DMS153 (cell line): Measurements from ENCODE around the gene TSC22D2.

Experiments used
- DNase-seq: peaks from one replicate; lab custom pipeline; 2025; lab: John Stamatoyannopoulos, UW

Gene TSC22D2

GRCh38 chr3:150412561-150413231, 4.6 kb downstream of the TSC22D2 start:
- no peak for DNase-seq

- no peak for DNase-seq
Observed at GRCh38 chr3:150414258-150414657, 6.2 kb downstream of the TSC22D2 start.

GRCh38 chr3:150414959-150415358, 6.9 kb downstream of the TSC22D2 start:
- DNase-seq: no peak

- no peak for DNase-seq
Observed at GRCh38 chr3:150419076-150419868, 11.2 kb downstream of the TSC22D2 start.

- no peak for DNase-seq
Observed at GRCh38 chr3:150419959-150420358, 11.9 kb downstream of the TSC22D2 start.

- DNase-seq: no peak
Observed at GRCh38 chr3:150421256-150421655, 13.2 kb downstream of the TSC22D2 start.

GRCh38 chr3:150421799-150422548, 13.9 kb downstream of the TSC22D2 start:
- no peak for DNase-seq

- DNase-seq: no peak
Observed at GRCh38 chr3:150422907-150423306, 14.8 kb downstream of the TSC22D2 start.

GRCh38 chr3:150423761-150424160, 15.7 kb downstream of the TSC22D2 start:
- no peak for DNase-seq

- DNase-seq: no peak
Observed at GRCh38 chr3:150426292-150426691, 18.2 kb downstream of the TSC22D2 start.

- no peak for DNase-seq
Observed at GRCh38 chr3:150428562-150428961, 20.5 kb downstream of the TSC22D2 start.

- DNase-seq: no peak
Observed at GRCh38 chr3:150429767-150430671, 21.9 kb downstream of the TSC22D2 start.

- DNase-seq: no peak
Observed at GRCh38 chr3:150433347-150433746, 25.2 kb downstream of the TSC22D2 start.

GRCh38 chr3:150434234-150434633, 26.1 kb downstream of the TSC22D2 start:
- no peak for DNase-seq

- DNase-seq: no peak
Observed at GRCh38 chr3:150436161-150436560, 28.1 kb downstream of the TSC22D2 start.

GRCh38 chr3:150439657-150440056, 31.6 kb downstream of the TSC22D2 start:
- DNase-seq: no peak

- DNase-seq: no peak
Observed at GRCh38 chr3:150443331-150443741, 35.2 kb downstream of the TSC22D2 start.

- DNase-seq: no peak
Observed at GRCh38 chr3:150444371-150444770, 36.3 kb downstream of the TSC22D2 start.

GRCh38 chr3:150446470-150446977, 38.4 kb downstream of the TSC22D2 start:
- DNase-seq: no peak

GRCh38 chr3:150447084-150447483, 39.0 kb downstream of the TSC22D2 start:
- DNase-seq: no peak

GRCh38 chr3:150447631-150448465, 39.8 kb downstream of the TSC22D2 start:
- DNase-seq: no peak
